ENCODE results near the gene PTMA.

Gene PTMA

DNA sequence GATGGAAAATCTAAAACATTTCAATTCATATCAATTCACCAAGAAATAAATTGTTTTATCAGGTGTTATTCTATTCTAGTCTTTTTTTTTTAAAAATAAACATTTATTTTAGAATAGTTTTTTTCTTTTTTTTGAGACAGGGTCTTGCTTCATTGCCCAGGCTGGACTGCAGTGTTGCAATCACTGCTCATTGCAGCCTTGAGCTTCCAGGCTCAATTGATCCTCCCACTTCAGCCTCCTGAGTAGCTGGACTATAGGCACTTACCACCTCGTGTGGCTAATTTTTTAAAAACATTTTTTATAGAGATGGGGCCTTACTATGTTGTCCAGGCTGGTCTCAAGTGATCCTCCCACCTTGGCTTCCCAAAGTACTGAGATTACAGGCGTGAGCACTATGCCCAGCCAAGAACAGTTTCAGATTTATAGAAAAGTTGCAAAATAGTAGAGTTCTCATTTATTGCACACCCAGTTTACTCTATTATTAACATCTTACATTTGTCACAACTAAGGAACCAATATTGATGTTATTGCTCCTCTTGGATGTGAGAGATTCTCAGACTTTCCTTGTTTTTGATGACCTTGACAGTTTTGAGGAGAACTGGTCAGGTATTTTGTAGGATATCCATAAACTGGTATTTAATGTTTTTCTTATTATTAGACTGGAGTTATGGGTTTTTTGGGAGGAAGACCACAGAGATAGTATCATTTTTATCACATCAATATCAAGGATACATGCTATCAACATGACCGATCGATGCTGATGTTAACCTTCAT is 42.9 kb downstream of the PTMA start:
- TF ChIP-seq EP300 (IDR thresholded peaks at IDR 0.05; ENCODE audit: borderline replicate concordance) (no peak), EGR1 (IDR thresholded peaks at IDR 0.05) (no peak), CEBPB (IDR thresholded peaks at IDR 0.05) (no peak), REST (IDR thresholded peaks at IDR 0.05; ENCODE audit: low read depth) (no peak)

GRCh38 chr2:231752061-231752460 is 43.7 kb downstream of the PTMA start:
- TF ChIP-seq CREB1 (IDR thresholded peaks at IDR 0.05; ENCODE audit: low read depth) (no peak), EP300 (IDR thresholded peaks at IDR 0.05; ENCODE audit: borderline replicate concordance) (no peak)

GRCh38 chr2:231761735-231762134 is 53.4 kb downstream of the PTMA start:
- TF ChIP-seq EP300 (IDR thresholded peaks at IDR 0.05; ENCODE audit: borderline replicate concordance): no peak
- no peak for TF ChIP-seq MAX (IDR thresholded peaks at IDR 0.05)
- TF ChIP-seq REST (IDR thresholded peaks at IDR 0.05; ENCODE audit: low read depth): no peak
- TF ChIP-seq TAF1 (IDR thresholded peaks at IDR 0.05; ENCODE audit: low read depth): no peak
- TF ChIP-seq USF1 (IDR thresholded peaks at IDR 0.05): no peak
- no peak for TF ChIP-seq YY1 (IDR thresholded peaks at IDR 0.05; ENCODE audit: low read depth)
- TF ChIP-seq EGR1 (IDR thresholded peaks at IDR 0.05): no peak
- TF ChIP-seq RAD21 (IDR thresholded peaks at IDR 0.05; ENCODE audit: low read depth): no peak
- no peak for TF ChIP-seq CREB1 (IDR thresholded peaks at IDR 0.05; ENCODE audit: low read depth)
- no peak for TF ChIP-seq TEAD4 (IDR thresholded peaks at IDR 0.05)
- no peak for TF ChIP-seq TCF12 (IDR thresholded peaks at IDR 0.05; ENCODE audit: low read depth)
- no peak for TF ChIP-seq CEBPB (IDR thresholded peaks at IDR 0.05)
- TF ChIP-seq ZBTB7A (IDR thresholded peaks at IDR 0.05; ENCODE audit: low read depth): no peak
- no peak for TF ChIP-seq FOXM1 (IDR thresholded peaks at IDR 0.05; ENCODE audit: borderline replicate concordance, low read depth)
- TF ChIP-seq NFIC (IDR thresholded peaks at IDR 0.05): no peak

Data from Ishikawa (cell line).